Motor neuron (in vitro differentiated cells): ENCODE measurements around the gene CTNNA3. TPM values are rescaled to one million over a fixed set of nuclear protein-coding genes. Genes with fewer than 3 reads are reported as not detected.

Experiments
- ATAC-seq, 8 experiments: fragments of 200-7000 bp; cut with Tn5 transposase; replicated peaks in 6 of 8; 2 replicates each; pipeline ENCODE4 v1.8.0; 2021; ENCODE audit warnings: mild to moderate bottlenecking in 8 of 8, moderate library complexity in 8 of 8
- H3K27ac ChIP-seq, 2 donors: fragments of 250-450 bp; sonication (Bioruptor Pico); 2 replicates each; pipeline ENCODE4 v1.9.0; 2021; ENCODE audit warnings: antibody characterized with exemption in 2 of 2, mild to moderate bottlenecking in 2 of 2, moderate library complexity in 1 of 2
- H3K4me1 ChIP-seq, 2 donors: fragments of 250-450 bp; sonication (Bioruptor Pico); replicated peaks in 1 of 2; 2 replicates each; pipeline ENCODE4 v1.6.1; 2021; ENCODE audit warnings: antibody characterized with exemption in 2 of 2, mild to moderate bottlenecking in 2 of 2, moderate library complexity in 1 of 2
- H3K4me3 ChIP-seq, 5 donors: fragments of 250-450 bp; sonication (Bioruptor Pico); 2 replicates each; pipeline ENCODE4 v1.9.0; 2021; ENCODE audit warnings: antibody characterized with exemption in 5 of 5, mild to moderate bottlenecking in 5 of 5, moderate library complexity in 4 of 5
- WGBS, 10 experiments: fragments of 450-650 bp; shearing (Covaris generic); methylation state at CpG; one replicate each; pipeline ENCODE4 v1.0.0; 2022; 5-methylcytosine and 5-hydroxymethylcytosine counted together
- in situ Hi-C, 9 experiments: fragments of 400-800 bp; cut with MboI; loops; one replicate each; pipeline ENCODE4 v1.15.0; 2021; ENCODE audit warnings: low sequenced_read_pairs in 9 of 9, low pct_unique_long_range_greater_than_20kb in 2 of 9; ENCODE audit not compliant: unreplicated experiment in 9 of 9
- total RNA-seq, 8 experiments: library from RNA; unstranded; fragments of 300-600 nt; gene quantifications; 2 replicates each; pipeline versions ENCODE4 v1.2.3 to v1.2.4, GENCODE V29; 2022

Gene CTNNA3
- total RNA-seq, 8 experiments from 2014 or later: 0.05 to 4.6 (median 0.48) TPM

- in situ Hi-C loops: no loop called here
Observed at GRCh38 chr10:67076144-67076543, 619.9 kb downstream of the CTNNA3 start.

GRCh38 chr10:67075491-67075971, 620.5 kb downstream of the CTNNA3 start:
- in situ Hi-C loops: no loop called here
- no peak overlapping the region for H3K4me3 ChIP-seq
- no peak overlapping the region for H3K27ac ChIP-seq
- WGBS, 10 experiments: 0 to 92% (median 64%) methylated on average over 2 to 4 of the region's 4 CpGs; no CpG with 5 or more reads in 1 of the 10 experiments
- no peak for ATAC-seq
- no peaks in the 10 kb centered on the region for H3K4me1 ChIP-seq

More at GRCh38 chr10:67076144-67076543, 619.9 kb downstream of the CTNNA3 start:
- Histone ChIP-seq H3K4me3 (no peak overlapping the region), H3K4me1 (no peaks in the 10 kb centered on the region), H3K27ac (no peak overlapping the region)
- no peak for ATAC-seq

GRCh38 chr10:67072654-67073053, 623.3 kb downstream of the CTNNA3 start:
- Histone ChIP-seq H3K4me3 (no peak overlapping the region), H3K27ac (no peak overlapping the region), H3K4me1 (no peaks in the 10 kb centered on the region)
- no peak for ATAC-seq
- WGBS, 10 experiments: 20 to 100% (median 96%) methylated on average over 1 of the region's 1 CpG; no CpG with 5 or more reads in 2 of the 10 experiments
- in situ Hi-C loops: no loop called here

GRCh38 chr10:67050415-67050814, 645.6 kb downstream of the CTNNA3 start:
- Histone ChIP-seq H3K27ac (peak overlapping the region in 1 of 2 donors; percentile 26), H3K4me1 (peaks cover 2 to 11% of the 10 kb centered on the region in 2 donors), H3K4me3 (no peak overlapping the region)
- WGBS, 10 experiments: 0 to 95% (median 54%) methylated on average over 1 to 5 of the region's 5 CpGs; no CpG with 5 or more reads in 2 of the 10 experiments
- ATAC-seq: peak in 3 of 8 experiments; percentile 26 to 77 (median 53)
- in situ Hi-C loops: no loop called here

- WGBS, 10 experiments: 3 to 100% (median 65%) methylated on average over 1 to 3 of the region's 3 CpGs
- in situ Hi-C loops: no loop called here
- H3K27ac ChIP-seq: no peak overlapping the region
Observed at GRCh38 chr10:67049988-67050387, 646.0 kb downstream of the CTNNA3 start.

GRCh38 chr10:67046507-67046906, 649.5 kb downstream of the CTNNA3 start:
- WGBS, 10 experiments: 0 to 100% (median 91%) methylated on average over 1 to 3 of the region's 3 CpGs
- peaks cover 2 to 17% of the 10 kb centered on the region in 2 donors for H3K4me1 ChIP-seq
- no peak for ATAC-seq
- H3K4me3 ChIP-seq: no peak overlapping the region
- H3K27ac ChIP-seq: no peak overlapping the region
- in situ Hi-C loops: no loop called here

More at GRCh38 chr10:67049988-67050387, 646.0 kb downstream of the CTNNA3 start:
- H3K4me3 ChIP-seq: no peak overlapping the region
- ATAC-seq: peak in 7 of 8 experiments; percentile 24 to 96 (median 72)
- H3K4me1 ChIP-seq: peaks cover 2 to 11% of the 10 kb centered on the region in 2 donors

GRCh38 chr10:67045404-67045803, 650.6 kb downstream of the CTNNA3 start:
- H3K4me1 ChIP-seq: peaks cover under 1 to 17% of the 10 kb centered on the region in 2 donors
- WGBS, 10 experiments: 46 to 100% (median 95%) methylated on average over 3 to 14 of the region's 22 CpGs; no CpG with 5 or more reads in 1 of the 10 experiments
- no peak overlapping the region for H3K4me3 ChIP-seq
- in situ Hi-C loops: no loop called here
- H3K27ac ChIP-seq: no peak overlapping the region
- no peak for ATAC-seq

- H3K27ac ChIP-seq: no peak overlapping the region
Observed at GRCh38 chr10:67043041-67043440, 653.0 kb downstream of the CTNNA3 start.

GRCh38 chr10:67036808-67037207, 659.2 kb downstream of the CTNNA3 start:
- Histone ChIP-seq H3K4me3 (no peak overlapping the region), H3K4me1 (peaks cover 0 to 5% of the 10 kb centered on the region in 2 donors), H3K27ac (no peak overlapping the region)
- in situ Hi-C loops: no loop called here
- no peak for ATAC-seq
- 17 to 100% (median 79%) methylated on average over 1 to 2 of the region's 2 CpGs; no CpG with 5 or more reads in 1 of the 10 experiments for WGBS, 10 experiments

More at GRCh38 chr10:67043041-67043440, 653.0 kb downstream of the CTNNA3 start:
- ATAC-seq: no peak
- no peak overlapping the region for H3K4me3 ChIP-seq
- peaks cover 0 to 12% of the 10 kb centered on the region in 2 donors for H3K4me1 ChIP-seq
- in situ Hi-C loops: no loop called here

- Histone ChIP-seq H3K27ac (no peak overlapping the region), H3K4me3 (no peak overlapping the region), H3K4me1 (no peaks in the 10 kb centered on the region)
- no peak for ATAC-seq
- in situ Hi-C loops: no loop called here
- WGBS, 10 experiments: 17 to 100% (median 91%) methylated on average over 1 to 9 of the region's 9 CpGs
Observed at GRCh38 chr10:67033878-67034277, 662.1 kb downstream of the CTNNA3 start.

- H3K4me1 ChIP-seq: peaks cover 0 to 3% of the 10 kb centered on the region in 2 donors
- H3K4me3 ChIP-seq: no peak overlapping the region
- peak overlapping the region in 1 of 2 donors; percentile 35 for H3K27ac ChIP-seq
- ATAC-seq: peak in 2 of 8 experiments; percentile 50 to 96
- in situ Hi-C loops: no loop called here
Observed at GRCh38 chr10:67022099-67022498, 673.9 kb downstream of the CTNNA3 start.

- ATAC-seq: no peak
- H3K4me3 ChIP-seq: no peak overlapping the region
- peaks cover 0 to 1% of the 10 kb centered on the region in 2 donors for H3K4me1 ChIP-seq
- H3K27ac ChIP-seq: no peak overlapping the region
- in situ Hi-C loops: no loop called here
- 20 to 100% (median 86%) methylated on average over 1 to 2 of the region's 2 CpGs; no CpG with 5 or more reads in 3 of the 10 experiments for WGBS, 10 experiments
Observed at GRCh38 chr10:67017218-67017617, 678.8 kb downstream of the CTNNA3 start.

- in situ Hi-C loops: no loop called here
- WGBS, 10 experiments: 0 to 100% (median 65%) methylated on average over 1 of the region's 1 CpG; no CpG with 5 or more reads in 2 of the 10 experiments
- ATAC-seq: no peak
- Histone ChIP-seq H3K27ac (no peak overlapping the region), H3K4me3 (no peak overlapping the region), H3K4me1 (no peaks in the 10 kb centered on the region)
Observed at GRCh38 chr10:67015225-67015624, 680.8 kb downstream of the CTNNA3 start.

- 0 to 100% (median 92%) methylated on average over 1 to 3 of the region's 3 CpGs; no CpG with 5 or more reads in 2 of the 10 experiments for WGBS, 10 experiments
- Histone ChIP-seq H3K27ac (no peak overlapping the region), H3K4me3 (no peak overlapping the region), H3K4me1 (no peaks in the 10 kb centered on the region)
- ATAC-seq: no peak
- in situ Hi-C loops: no loop called here
Observed at GRCh38 chr10:67011981-67012380, 684.0 kb downstream of the CTNNA3 start.
